Stimulated activated CD8-positive, alpha-beta memory T cell treated with anti-CD3 and anti-CD28 coated beads, Interleukin-7, amount 100 ng/mL, for 24 hours (primary cell): ENCODE results near the gene FPR2.
"Not testable (repeated sequence)": the region's sequence is repeated elsewhere in the genome, so short reads cannot be mapped to it uniquely, and the experiment has no call there.

Source experiments
- DNase-seq: peaks from one replicate; pipeline ENCODE4 v3.0.0-alpha.2; 2020; ENCODE audit warnings: low read depth

Gene FPR2

GRCh38 chr19:51760697-51761356, at the start of gene FPR2:
FPR2 (plus strand) TSS chr19:51761180; CDS start chr19:51768659, 7,479 bp downstream.
- DNase-seq: no peak

- DNase-seq: no peak
Observed at GRCh38 chr19:51711702-51712101, 49.3 kb upstream of the FPR2 start.

GRCh38 chr19:51712461-51713081, 48.4 kb upstream of the FPR2 start:
- DNase-seq: no peak

GRCh38 chr19:51713319-51714285, 47.4 kb upstream of the FPR2 start:
- no peak for DNase-seq

GRCh38 chr19:51714848-51715247, 46.1 kb upstream of the FPR2 start:
- DNase-seq: no peak

GRCh38 chr19:51715850-51716249, 45.1 kb upstream of the FPR2 start:
- no peak for DNase-seq

- DNase-seq: no peak
Observed at GRCh38 chr19:51716925-51717324, 44.1 kb upstream of the FPR2 start.

GRCh38 chr19:51719251-51719988, 41.6 kb upstream of the FPR2 start:
- no peak for DNase-seq

- DNase-seq: no peak
Observed at GRCh38 chr19:51721905-51722304, 39.1 kb upstream of the FPR2 start.

- no peak for DNase-seq
Observed at GRCh38 chr19:51722492-51722891, 38.5 kb upstream of the FPR2 start.

GRCh38 chr19:51724543-51724942, 36.4 kb upstream of the FPR2 start:
- DNase-seq: no peak

GRCh38 chr19:51726049-51726448, 34.9 kb upstream of the FPR2 start:
- DNase-seq: no peak

- DNase-seq: no peak
Observed at GRCh38 chr19:51727349-51727880, 33.6 kb upstream of the FPR2 start.

GRCh38 chr19:51729781-51730180, 31.2 kb upstream of the FPR2 start:
- DNase-seq: no peak

- no peak for DNase-seq
Observed at GRCh38 chr19:51733742-51734522, 27.0 kb upstream of the FPR2 start.

- no peak for DNase-seq
Observed at GRCh38 chr19:51735759-51736449, 25.1 kb upstream of the FPR2 start.

- DNase-seq: no peak
Observed at GRCh38 chr19:51737389-51737788, 23.6 kb upstream of the FPR2 start.

GRCh38 chr19:51737924-51738323, 23.1 kb upstream of the FPR2 start:
- DNase-seq: no peak

- DNase-seq: not testable (repeated sequence)
Observed at GRCh38 chr19:51738523-51738922, 22.5 kb upstream of the FPR2 start.

GRCh38 chr19:51739466-51740213, 21.3 kb upstream of the FPR2 start:
- no peak for DNase-seq
